Keratinocyte (primary cell): ENCODE data around the gene GJC3. TPM values are rescaled to one million over a fixed set of nuclear protein-coding genes. Genes with fewer than 3 reads are reported as not detected.

Experiments
- DNase-seq: peaks from one replicate; pipeline ENCODE4 v3.0.0-alpha.2; 2011; ENCODE audit warnings: low read depth, missing footprints, low spot score
- FAIRE-seq: peaks from 2 replicates; lab custom pipeline; 2011; peaks lifted over from hg19 to GRCh38; lab: Jason Lieb, UNC
- H2AFZ ChIP-seq: 2 replicates; pipeline ENCODE4 v1.6.0; 2012; ENCODE audit warnings: low read length, control low read depth, inconsistent platforms; ENCODE audit not compliant: control insufficient read depth
- H3K27ac ChIP-seq: 2 replicates; pipeline ENCODE4 v1.5.1; 2011; ENCODE audit warnings: low read length; ENCODE audit not compliant: control insufficient read depth, insufficient read depth
- H3K27me3 ChIP-seq: 3 replicates; pipeline ENCODE4 v1.6.0; 2011; ENCODE audit warnings: low read length; ENCODE audit not compliant: control insufficient read depth, insufficient read depth; ENCODE audit errors: extremely low read depth
- H3K36me3 ChIP-seq, 2 experiments: 2 replicates in 1 of 2; 3 replicates in 1 of 2; pipeline ENCODE4 v1.5.1; 2011; ENCODE audit warnings: low read length in 2 of 2, mild to moderate bottlenecking in 1 of 2; ENCODE audit not compliant: control insufficient read depth in 2 of 2, insufficient read depth in 2 of 2; ENCODE audit errors: extremely low read depth in 1 of 2
- H3K4me1 ChIP-seq: 3 replicates; pipeline ENCODE4 v1.5.1; 2011; ENCODE audit warnings: low read length; ENCODE audit not compliant: control insufficient read depth, insufficient read depth; ENCODE audit errors: extremely low read depth
- H3K4me2 ChIP-seq: 3 replicates; pipeline ENCODE4 v1.6.0; 2011; ENCODE audit warnings: low read depth, low read length; ENCODE audit not compliant: control insufficient read depth, insufficient read depth; ENCODE audit errors: extremely low read depth
- H3K4me3 ChIP-seq, 3 experiments: fragments of 200-600 bp in 1 of 3; sonication (generic) in 1 of 3; 2 replicates in 2 of 3; 3 replicates in 1 of 3; pipeline ENCODE4 v1.5.1; 2011 to 2016; ENCODE audit warnings: low read length in 3 of 3, mild to moderate bottlenecking in 3 of 3, control low read depth in 2 of 3, inconsistent platforms in 1 of 3, low read depth in 1 of 3, mixed read lengths in 1 of 3, mixed run types in 1 of 3, moderate library complexity in 1 of 3; ENCODE audit not compliant: control insufficient read depth in 2 of 3, insufficient read depth in 2 of 3; ENCODE audit errors: extremely low read depth in 1 of 3
- H3K79me2 ChIP-seq: 2 replicates; pipeline ENCODE4 v1.6.0; 2012; ENCODE audit warnings: low read length; ENCODE audit not compliant: control insufficient read depth, insufficient read depth
- H3K9ac ChIP-seq: 3 replicates; pipeline ENCODE4 v1.6.0; 2011; ENCODE audit warnings: low read length; ENCODE audit not compliant: control insufficient read depth, insufficient read depth; ENCODE audit errors: extremely low read depth
- H3K9me1 ChIP-seq: 3 replicates; pipeline ENCODE4 v1.6.0; 2011; ENCODE audit warnings: low read length; ENCODE audit not compliant: control insufficient read depth, insufficient read depth; ENCODE audit errors: extremely low read depth
- H3K9me3 ChIP-seq: 2 replicates; pipeline ENCODE4 v1.5.1; 2012; ENCODE audit warnings: low read depth, low read length; ENCODE audit not compliant: control insufficient read depth
- H4K20me1 ChIP-seq: 3 replicates; pipeline ENCODE4 v1.6.0; 2011; ENCODE audit warnings: low read length; ENCODE audit not compliant: control insufficient read depth, insufficient read depth; ENCODE audit errors: extremely low read depth
- CTCF ChIP-seq, 3 experiments: IDR thresholded peaks in 1 of 3; conservative IDR thresholded peaks in 1 of 3; optimal IDR thresholded peaks in 1 of 3; 2 replicates in 2 of 3; 3 replicates in 1 of 3; pipeline versions ENCODE3 to v1.5.1; 2011; ENCODE audit warnings: low read length in 3 of 3, mild to moderate bottlenecking in 3 of 3, moderate library complexity in 2 of 3, control low read depth in 1 of 3, inconsistent platforms in 1 of 3; ENCODE audit not compliant: insufficient read depth in 2 of 3; ENCODE audit errors: extremely low read depth in 1 of 3
- EZH2 ChIP-seq: IDR thresholded peaks from one replicate; pipeline ENCODE4 v1.6.1; 2012; ENCODE audit warnings: inconsistent platforms, mild to moderate bottlenecking, low read length, moderate library complexity
- dilution Hi-C: fragments of 300-500 bp; cut with MboI; formaldehyde crosslinking; loops from one replicate; pipeline ENCODE4 v1.7.0; 2020; ENCODE audit warnings: low sequenced_read_pairs; ENCODE audit not compliant: extremely low pct_ligation_motif_present
- polyA plus RNA-seq, 5 experiments: library from polyadenylated mRNA; depleted of rRNA in 3 of 5; stranded (reverse) in 3 of 5; stranded (forward) in 1 of 5; unstranded in 1 of 5; fragments of >200 nt; gene quantifications; 1 replicate in 1 of 5; 2 replicates in 3 of 5; 3 replicates in 1 of 5; pipeline versions ENCODE4 v1.2.1 to v1.2.3, GENCODE V29; 2011 to 2012; ENCODE audit warnings: missing spikeins in 2 of 5, low read depth in 1 of 5, low replicate concordance in 1 of 5

Gene GJC3
- polyA plus RNA-seq, 1 donor (not counting 4 experiments of a cell fraction or from before 2014, with no cell fraction given) = not detected

- TF ChIP-seq CTCF (optimal IDR thresholded peaks at IDR 0.05 in 1 of 3, IDR thresholded peaks at IDR 0.05 in 1 of 3, conservative IDR thresholded peaks at IDR 0.05 in 1 of 3; ENCODE audit: extremely low read depth in 1 of 3, insufficient read depth in 2 of 3, low read length in 3 of 3) (no peak), EZH2 (no peak)
- no peaks in the 10 kb centered on the region for H3K36me3 ChIP-seq
- peaks cover 10% of the 10 kb centered on the region for H3K4me1 ChIP-seq
- H3K9ac ChIP-seq = no peak overlapping the region
- H2AFZ ChIP-seq = no peak overlapping the region
- H3K9me3 ChIP-seq = no peaks in the 10 kb centered on the region
- H3K27ac ChIP-seq = no peak overlapping the region
- DNase-seq (no peak), FAIRE-seq (no peak)
- peaks cover 4% of the 10 kb centered on the region for H3K27me3 ChIP-seq
- dilution Hi-C loops = no loop called here
- H3K79me2 ChIP-seq = no peaks in the 10 kb centered on the region
- H3K4me3 ChIP-seq = no peak overlapping the region
- H4K20me1 ChIP-seq = no peaks in the 10 kb centered on the region
- H3K4me2 ChIP-seq = no peak overlapping the region
- no peaks in the 10 kb centered on the region for H3K9me1 ChIP-seq
Measured at GRCh38 chr7:99927536-99927935, 1.9 kb downstream of the GJC3 start.

- TF ChIP-seq CTCF (optimal IDR thresholded peaks at IDR 0.05 in 1 of 3, IDR thresholded peaks at IDR 0.05 in 1 of 3, conservative IDR thresholded peaks at IDR 0.05 in 1 of 3; ENCODE audit: extremely low read depth in 1 of 3, insufficient read depth in 2 of 3, low read length in 3 of 3) (no peak), EZH2 (no peak)
- H3K79me2 ChIP-seq = no peaks in the 10 kb centered on the region
- no peaks in the 10 kb centered on the region for H3K9me3 ChIP-seq
- no peak overlapping the region for H3K4me3 ChIP-seq
- H3K27ac ChIP-seq = no peak overlapping the region
- dilution Hi-C loops = no loop called here
- peaks cover 10% of the 10 kb centered on the region for H3K4me1 ChIP-seq
- H3K27me3 ChIP-seq = no peaks in the 10 kb centered on the region
- peak; percentile 26 for FAIRE-seq
- H3K9me1 ChIP-seq = no peaks in the 10 kb centered on the region
- H3K36me3 ChIP-seq = peaks cover 0 to 1% of the 10 kb centered on the region in 2 experiments
- H4K20me1 ChIP-seq = no peaks in the 10 kb centered on the region
- no peak overlapping the region for H2AFZ ChIP-seq
- H3K9ac ChIP-seq = no peak overlapping the region
- peak overlapping the region; percentile 17 for H3K4me2 ChIP-seq
- no peak for DNase-seq
Measured at GRCh38 chr7:99926321-99926720, 3.1 kb downstream of the GJC3 start.
